Activated CD8-positive, alpha-beta memory T cell treated with anti-CD3 and anti-CD28 coated beads, Interleukin-2, amount 50 U/mL, for 48 hours (primary cell): ENCODE results near the gene CACNA1I.

ENCODE experiments used
- DNase-seq: peaks from one replicate; pipeline ENCODE4 v3.0.0-alpha.2; 2020

The CACNA1I gene

GRCh38 chr22:39653787-39654077 lies 83.2 kb downstream of the CACNA1I start:
- DNase-seq: no peak

GRCh38 chr22:39654131-39654926 lies 83.8 kb downstream of the CACNA1I start:
- DNase-seq: no peak

DNA sequence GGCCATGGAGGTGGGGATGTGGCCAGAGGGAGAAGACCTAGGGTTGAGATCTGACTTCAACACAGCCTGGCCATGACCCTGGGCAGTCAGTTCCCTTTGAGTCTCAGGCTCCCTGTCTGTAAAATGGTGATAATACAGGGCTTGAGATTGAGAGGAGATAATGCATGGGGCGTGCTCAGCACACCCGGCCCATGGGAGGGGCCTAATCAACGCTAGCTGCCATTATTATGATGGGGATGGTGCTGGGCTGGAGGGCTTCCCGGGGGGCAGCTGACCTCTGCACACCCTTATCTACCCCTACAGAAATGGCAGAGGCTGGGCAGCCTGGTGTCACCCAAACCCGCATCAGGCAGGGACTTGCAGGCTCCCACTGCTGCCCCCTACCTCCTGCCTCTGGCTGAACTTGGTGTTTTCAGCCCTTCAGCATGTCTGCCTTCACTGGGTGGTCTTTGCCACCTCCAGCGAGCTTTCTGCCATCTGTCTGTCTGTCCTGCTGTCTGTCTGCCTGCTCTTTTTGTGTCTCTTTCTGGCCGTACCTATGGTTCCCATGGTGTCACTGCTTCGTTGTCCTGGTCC lies 84.5 kb downstream of the CACNA1I start:
- DNase-seq: no peak

DNA sequence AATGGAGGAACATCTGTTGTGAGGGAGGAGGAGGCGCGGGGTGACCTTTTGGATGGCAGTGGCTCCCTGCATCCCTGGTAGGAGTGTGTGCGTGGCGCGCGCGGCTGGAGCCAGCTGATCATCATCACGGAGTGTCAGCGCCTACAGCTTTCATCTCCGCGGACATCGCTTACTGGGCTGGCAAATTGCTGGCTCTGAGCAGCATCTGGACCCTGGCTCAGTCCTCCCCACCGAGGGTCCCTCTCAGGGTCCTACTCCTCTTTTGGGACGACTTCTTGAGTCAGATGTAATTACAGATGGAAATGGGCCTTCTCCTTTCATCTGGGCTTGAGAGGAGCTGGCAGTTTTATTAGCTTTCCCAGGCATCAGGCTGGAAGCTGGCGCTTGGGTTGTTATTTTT lies 85.3 kb downstream of the CACNA1I start:
- no peak for DNase-seq

DNA sequence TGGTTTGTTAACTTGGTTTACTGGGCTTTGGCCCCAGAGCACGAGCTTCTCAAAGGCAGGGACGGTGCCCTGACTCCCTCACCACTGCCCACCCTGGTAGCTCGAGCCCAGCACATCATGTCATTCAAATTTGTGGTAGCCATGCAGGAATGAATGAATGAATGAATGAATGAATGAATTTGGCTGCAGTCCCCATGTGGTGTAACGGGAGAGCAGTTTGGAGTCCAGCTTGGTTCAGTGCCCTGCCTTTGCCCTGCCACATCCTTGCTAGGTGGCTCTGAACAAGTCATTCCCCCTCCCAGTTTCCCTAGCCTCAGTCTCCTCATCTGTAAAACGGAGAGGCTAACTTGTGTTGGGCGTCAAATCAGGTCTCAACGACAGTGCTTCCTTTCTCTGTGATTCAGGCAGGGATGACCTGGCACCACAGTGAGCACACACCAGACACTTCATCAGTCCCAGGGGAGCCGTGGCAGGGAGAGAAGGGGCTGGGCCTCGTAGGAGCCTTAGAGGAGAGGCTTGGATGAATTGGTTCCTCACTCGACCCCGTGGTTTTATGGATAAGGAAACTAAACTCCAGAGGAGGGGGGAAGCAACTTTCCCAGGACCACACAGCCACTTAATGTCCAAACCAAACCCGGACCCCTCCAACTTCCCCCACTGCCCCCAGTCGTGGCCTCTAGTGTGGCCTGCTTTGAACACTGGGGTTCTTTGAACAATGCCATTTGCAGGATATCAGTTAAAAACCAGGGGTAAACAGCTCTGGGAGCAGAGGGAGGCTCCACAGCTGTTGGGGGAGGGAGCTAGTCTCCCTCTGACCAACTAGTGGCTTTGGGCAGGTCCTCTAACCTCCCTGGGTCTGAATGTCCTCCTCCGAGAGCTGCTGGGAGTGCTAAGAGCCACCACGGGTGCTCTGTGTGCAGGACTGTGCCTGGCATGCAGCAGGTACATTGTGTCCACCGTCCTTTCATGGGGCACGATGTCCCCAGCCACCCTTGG lies 86.2 kb downstream of the CACNA1I start:
- DNase-seq: no peak

- no peak for DNase-seq
Observed at GRCh38 chr22:39658367-39658766, 87.8 kb downstream of the CACNA1I start.

DNA sequence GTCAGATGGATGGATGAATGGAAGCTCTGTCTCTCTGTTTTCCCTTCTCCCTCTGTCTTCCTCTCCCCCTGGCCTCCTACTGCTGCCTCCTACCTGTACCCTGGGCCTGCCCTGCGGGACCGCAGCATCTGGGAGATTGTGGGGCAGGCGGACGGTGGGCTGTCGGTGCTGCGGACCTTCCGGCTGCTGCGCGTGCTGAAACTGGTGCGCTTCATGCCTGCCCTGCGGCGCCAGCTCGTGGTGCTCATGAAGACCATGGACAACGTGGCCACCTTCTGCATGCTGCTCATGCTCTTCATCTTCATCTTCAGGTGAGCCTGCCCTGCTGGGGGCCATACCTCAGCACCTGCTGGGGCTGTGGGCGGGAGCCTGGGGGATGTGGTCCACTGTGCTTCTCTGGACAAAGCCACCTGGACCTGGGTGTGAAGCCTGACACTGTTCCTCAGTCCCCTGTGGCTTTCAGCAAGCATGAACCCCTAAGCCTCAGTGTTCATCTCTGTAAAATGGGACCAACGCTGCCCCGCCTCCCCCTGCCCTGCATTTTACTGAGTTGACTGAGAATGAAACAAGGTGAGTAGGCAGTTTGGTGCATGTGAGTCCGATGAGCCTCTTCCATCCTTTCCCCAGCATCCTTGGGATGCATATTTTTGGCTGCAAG lies 88.4 kb downstream of the CACNA1I start:
- no peak for DNase-seq

DNA sequence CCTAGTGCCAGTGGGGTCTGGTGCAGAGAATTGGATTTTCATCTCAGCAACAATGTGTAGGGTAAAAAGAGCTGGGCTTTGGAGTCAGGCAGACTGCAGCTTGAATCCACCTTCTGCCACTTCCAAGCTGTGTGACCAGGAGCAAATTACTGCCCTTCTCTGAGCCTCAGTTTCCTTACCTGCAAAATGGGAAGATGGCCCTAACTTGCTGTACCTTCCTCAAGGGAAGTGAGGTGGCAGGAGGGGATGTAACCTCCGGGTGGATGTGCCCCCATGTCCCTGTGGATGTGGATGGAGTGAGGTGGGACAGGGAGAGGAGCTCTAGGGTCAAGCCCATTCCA lies 90.9 kb downstream of the CACNA1I start:
- no peak for DNase-seq

GRCh38 chr22:39661842-39662685 lies 91.5 kb downstream of the CACNA1I start:
- DNase-seq: peak; percentile 88

DNA sequence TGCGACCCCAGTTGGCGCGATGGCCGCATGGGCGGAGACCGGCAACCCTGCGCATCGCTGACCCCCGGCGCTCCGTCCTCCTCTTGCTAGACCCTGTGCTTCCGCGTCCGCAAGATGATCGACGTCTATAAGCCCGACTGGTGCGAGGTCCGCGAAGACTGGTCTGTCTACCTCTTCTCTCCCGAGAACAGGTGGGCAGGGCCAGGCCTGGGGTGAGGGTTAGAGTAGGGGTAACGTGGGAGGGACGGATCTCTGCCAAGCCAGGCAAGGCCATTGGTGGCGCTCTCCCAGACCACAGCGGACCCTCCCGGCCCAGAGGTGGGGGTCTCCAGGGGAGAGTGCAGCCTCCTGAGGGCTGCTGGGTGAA lies 92.1 kb downstream of the CACNA1I start:
- no peak for DNase-seq

DNA sequence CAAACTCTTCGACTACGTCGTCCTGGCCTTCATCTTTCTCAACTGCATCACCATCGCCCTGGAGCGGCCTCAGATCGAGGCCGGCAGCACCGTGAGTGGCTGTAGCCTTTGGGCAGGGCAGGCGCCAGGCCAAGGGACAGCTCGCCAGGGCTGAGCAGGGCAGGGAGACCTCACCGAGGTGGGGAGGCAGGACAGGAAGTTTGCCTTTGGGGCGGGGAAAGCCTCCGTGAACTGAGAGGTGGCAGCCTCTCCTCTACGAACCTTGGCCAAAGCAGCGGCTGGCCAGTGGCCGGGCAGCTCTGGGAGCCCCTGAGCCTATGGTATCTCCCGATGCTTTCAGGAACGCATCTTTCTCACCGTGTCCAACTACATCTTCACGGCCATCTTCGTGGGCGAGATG lies 93.2 kb downstream of the CACNA1I start:
- no peak for DNase-seq

GRCh38 chr22:39664485-39665200 lies 94.1 kb downstream of the CACNA1I start:
- DNase-seq: peak; percentile 65

DNA sequence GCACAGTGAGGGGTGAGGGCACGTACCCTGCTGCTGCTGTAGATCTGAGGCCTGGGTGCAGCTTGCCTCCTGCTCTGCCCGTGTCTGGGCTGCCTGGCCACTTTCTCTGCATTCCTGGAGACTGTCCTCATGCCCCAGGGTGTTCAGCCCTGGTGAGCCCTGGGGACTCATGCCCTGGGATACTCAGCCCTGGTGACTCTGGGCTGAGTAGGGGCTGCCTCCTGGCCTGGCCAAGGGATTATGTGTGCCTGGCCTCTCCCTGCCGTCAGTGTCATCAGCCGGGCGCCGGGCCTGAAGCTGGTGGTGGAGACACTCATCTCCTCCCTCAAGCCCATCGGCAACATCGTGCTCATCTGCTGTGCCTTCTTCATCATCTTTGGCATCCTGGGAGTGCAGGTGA lies 94.7 kb downstream of the CACNA1I start:
- DNase-seq: no peak

- no peak for DNase-seq
Observed at GRCh38 chr22:39665661-39666431, 95.3 kb downstream of the CACNA1I start.

DNA sequence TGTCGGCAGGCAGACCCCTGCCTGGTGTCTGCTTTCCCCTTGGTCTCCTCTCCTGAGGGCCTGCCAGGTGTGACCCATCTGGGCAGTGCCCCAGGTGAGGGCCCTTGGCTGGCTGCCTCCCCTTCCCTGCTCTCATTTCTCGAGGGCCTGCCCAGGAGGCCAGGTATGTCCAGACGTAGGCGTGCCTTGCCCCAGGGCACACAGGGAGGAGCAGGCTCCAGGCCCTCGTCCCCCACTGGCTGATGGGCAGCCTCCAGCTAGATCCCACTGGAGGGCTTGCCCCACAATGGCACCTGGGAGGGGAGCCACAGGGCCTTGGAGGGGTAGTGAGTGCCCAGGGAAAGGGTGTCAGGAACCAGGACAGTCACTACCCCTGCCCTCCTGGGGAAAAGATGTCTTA lies 95.9 kb downstream of the CACNA1I start:
- no peak for DNase-seq

DNA sequence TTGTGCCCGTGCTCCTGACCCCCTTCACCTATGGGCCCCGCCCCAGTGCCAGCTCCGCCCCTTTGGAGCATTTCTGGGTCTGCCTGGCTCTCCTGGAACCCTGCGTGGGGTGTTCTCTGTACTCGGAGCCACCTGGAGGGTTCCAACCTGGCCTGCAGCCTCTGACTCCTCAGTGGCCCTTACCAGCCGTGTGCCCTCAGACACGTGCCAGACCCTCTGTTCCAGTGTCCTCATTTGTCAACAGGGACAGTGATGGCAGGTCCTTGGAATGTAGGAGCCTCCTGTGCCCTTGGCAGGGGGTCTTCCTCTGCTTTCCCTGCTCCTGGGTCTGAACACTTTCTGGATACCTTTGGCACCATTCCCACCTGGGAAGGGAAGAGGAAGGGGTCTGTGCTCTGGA lies 96.4 kb downstream of the CACNA1I start:
- DNase-seq: no peak

GRCh38 chr22:39669432-39669831 lies 98.9 kb downstream of the CACNA1I start:
- no peak for DNase-seq

DNA sequence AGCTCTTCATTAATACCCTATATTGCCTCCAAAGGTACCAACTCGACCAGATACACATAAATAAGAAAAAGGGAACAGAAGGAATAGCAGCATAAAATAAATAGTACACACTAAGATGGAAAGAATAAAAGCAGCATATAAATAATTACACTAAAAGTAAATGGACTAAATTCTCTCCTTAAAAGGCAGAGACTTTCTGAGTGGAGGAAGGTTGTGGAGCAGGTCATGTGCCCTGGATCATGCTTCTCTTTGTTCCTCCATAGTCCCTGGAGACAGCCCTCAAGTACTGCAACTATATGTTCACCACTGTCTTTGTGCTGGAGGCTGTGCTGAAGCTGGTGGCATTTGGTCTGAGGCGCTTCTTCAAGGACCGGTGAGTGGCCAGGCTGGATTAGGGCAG lies 101.4 kb downstream of the CACNA1I start:
- no peak for DNase-seq

DNA sequence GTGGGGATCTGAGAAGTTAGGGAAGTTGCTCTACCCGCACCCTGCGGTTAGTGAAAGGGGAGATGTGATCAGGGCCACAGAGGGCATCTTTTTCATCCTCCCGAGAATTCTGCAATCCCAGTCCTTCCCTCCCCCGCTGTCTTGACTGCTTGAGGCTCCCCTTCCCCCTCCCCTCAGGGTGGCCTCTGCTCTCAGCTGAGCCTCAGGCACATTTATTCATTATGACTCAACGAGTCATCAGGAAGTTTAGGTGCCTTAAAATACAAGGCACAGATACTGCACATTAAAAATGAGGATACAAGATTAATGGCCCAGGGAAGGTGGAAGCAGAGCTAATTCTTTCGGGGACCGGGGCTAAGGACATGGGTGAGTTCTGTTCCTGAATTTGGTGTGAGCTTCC lies 104.0 kb downstream of the CACNA1I start:
- DNase-seq: no peak

DNA sequence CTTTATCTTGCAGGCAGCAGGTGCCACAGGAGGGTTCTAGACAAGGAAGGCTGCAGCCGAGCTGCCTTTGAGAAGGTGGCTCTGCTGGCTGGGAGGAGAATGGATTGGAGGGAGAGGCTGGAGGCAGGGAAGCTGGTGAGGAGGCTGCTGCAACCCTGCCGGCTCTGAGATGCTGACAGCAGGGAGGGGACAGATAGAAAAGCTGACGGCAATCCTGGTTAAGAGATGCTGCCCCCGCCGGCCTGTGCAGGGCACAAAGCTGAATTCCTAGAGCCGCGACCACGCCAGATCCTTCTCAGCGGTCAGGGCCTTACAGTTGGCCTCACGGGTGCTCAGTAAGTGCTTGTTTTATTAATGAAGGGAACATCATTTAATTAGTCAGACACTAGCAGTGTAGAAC lies 105.4 kb downstream of the CACNA1I start:
- DNase-seq: no peak

GRCh38 chr22:39677967-39678366 lies 107.4 kb downstream of the CACNA1I start:
- DNase-seq: no peak
